ENCODE data around the gene GPRASP2. TPM values are rescaled to one million over a fixed set of nuclear protein-coding genes. Genes with fewer than 3 reads are reported as not detected.
"Not testable (repeated sequence)": the region's sequence is repeated elsewhere in the genome, so short reads cannot be mapped to it uniquely, and the experiment has no call there.

GPRASP2 gene
- total RNA-seq: under 1 TPM; 0.78 to 0.82 TPM
- 1.7 to 3.0 reads per million in 2 donors for total RNA-seq

- Mint-ChIP-seq H3K27me3 (peaks cover 15% of the 10 kb centered on the region), H3K36me3 (ENCODE audit: low read depth) (no peaks in the 10 kb centered on the region), H3K27ac (no peak within 1 kb of the TSS), H3K4me1 (peaks cover 17% of the 10 kb centered on the region), H3K4me3 (peak within 1 kb of the TSS; percentile 88)
- peak; percentile 48 for ATAC-seq
- H3K9me3 ChIP-seq (ENCODE audit: control insufficient read depth, low read length, poor library complexity, severe bottlenecking): no peaks in the 10 kb centered on the region
- peak in 1 of 3 donors; percentile 9 for DNase-seq
Observed at GRCh38 chrX:102712216-102712966, at the start of gene GPRASP2. GPRASP2 (plus strand) TSS chrX:102712448; CDS start chrX:102714870, 2,422 bp downstream.

- H3K27me3 Mint-ChIP-seq; H3K4me3 Mint-ChIP-seq; H3K9me3 ChIP-seq (ENCODE audit: control insufficient read depth, low read length, poor library complexity, severe bottlenecking); H3K36me3 Mint-ChIP-seq (ENCODE audit: low read depth); H3K4me1 Mint-ChIP-seq; DNase-seq; H3K27ac Mint-ChIP-seq; ATAC-seq: not testable (repeated sequence)
Observed at GRCh38 chrX:102663820-102664219, 48.4 kb upstream of the GPRASP2 start.

GRCh38 chrX:102667034-102667433 is 45.2 kb upstream of the GPRASP2 start:
- not testable (repeated sequence) for H3K9me3 ChIP-seq (ENCODE audit: control insufficient read depth, low read length, poor library complexity, severe bottlenecking); H3K27me3 Mint-ChIP-seq; H3K4me3 Mint-ChIP-seq; DNase-seq; H3K4me1 Mint-ChIP-seq; H3K36me3 Mint-ChIP-seq (ENCODE audit: low read depth); H3K27ac Mint-ChIP-seq; ATAC-seq

GRCh38 chrX:102669526-102669925 is 42.7 kb upstream of the GPRASP2 start:
- no peaks in the 10 kb centered on the region for H3K9me3 ChIP-seq (ENCODE audit: control insufficient read depth, low read length, poor library complexity, severe bottlenecking)
- no peak for DNase-seq
- no peak overlapping the region for H3K27ac Mint-ChIP-seq
- H3K36me3 Mint-ChIP-seq (ENCODE audit: low read depth): peaks cover 5% of the 10 kb centered on the region
- H3K27me3 Mint-ChIP-seq: no peaks in the 10 kb centered on the region
- no peak for ATAC-seq
- H3K4me3 Mint-ChIP-seq: no peak overlapping the region
- H3K4me1 Mint-ChIP-seq: no peaks in the 10 kb centered on the region

GRCh38 chrX:102672856-102673255 is 39.4 kb upstream of the GPRASP2 start:
- DNase-seq: no peak
- H3K36me3 Mint-ChIP-seq (ENCODE audit: low read depth): peaks cover 5% of the 10 kb centered on the region
- no peaks in the 10 kb centered on the region for H3K27me3 Mint-ChIP-seq
- peaks cover 3% of the 10 kb centered on the region for H3K4me1 Mint-ChIP-seq
- no peak for ATAC-seq
- H3K9me3 ChIP-seq (ENCODE audit: control insufficient read depth, low read length, poor library complexity, severe bottlenecking): no peaks in the 10 kb centered on the region
- H3K27ac Mint-ChIP-seq: no peak overlapping the region
- no peak overlapping the region for H3K4me3 Mint-ChIP-seq

- not testable (repeated sequence) for H3K27ac Mint-ChIP-seq; H3K4me1 Mint-ChIP-seq; H3K9me3 ChIP-seq (ENCODE audit: control insufficient read depth, low read length, poor library complexity, severe bottlenecking); DNase-seq; H3K27me3 Mint-ChIP-seq; ATAC-seq; H3K36me3 Mint-ChIP-seq (ENCODE audit: low read depth); H3K4me3 Mint-ChIP-seq
Observed at GRCh38 chrX:102677479-102677878, 34.8 kb upstream of the GPRASP2 start.

- H3K27me3 Mint-ChIP-seq: no peaks in the 10 kb centered on the region
- ATAC-seq: no peak
- peaks cover 4% of the 10 kb centered on the region for H3K4me1 Mint-ChIP-seq
- no peak overlapping the region for H3K4me3 Mint-ChIP-seq
- H3K36me3 Mint-ChIP-seq (ENCODE audit: low read depth): peaks cover 11% of the 10 kb centered on the region
- no peak overlapping the region for H3K27ac Mint-ChIP-seq
- no peaks in the 10 kb centered on the region for H3K9me3 ChIP-seq (ENCODE audit: control insufficient read depth, low read length, poor library complexity, severe bottlenecking)
- DNase-seq: no peak
Observed at GRCh38 chrX:102684772-102685520, 27.3 kb upstream of the GPRASP2 start.

- Mint-ChIP-seq H3K27me3 (no peaks in the 10 kb centered on the region), H3K4me1 (no peaks in the 10 kb centered on the region), H3K27ac (no peak overlapping the region), H3K4me3 (no peak overlapping the region), H3K36me3 (ENCODE audit: low read depth) (peaks cover 2% of the 10 kb centered on the region)
- no peaks in the 10 kb centered on the region for H3K9me3 ChIP-seq (ENCODE audit: control insufficient read depth, low read length, poor library complexity, severe bottlenecking)
- ATAC-seq (no peak), DNase-seq (no peak)
Observed at GRCh38 chrX:102694749-102695148, 17.5 kb upstream of the GPRASP2 start.

- no peak for DNase-seq
- no peaks in the 10 kb centered on the region for H3K36me3 Mint-ChIP-seq (ENCODE audit: low read depth)
- no peak overlapping the region for H3K27ac Mint-ChIP-seq
- no peak overlapping the region for H3K4me3 Mint-ChIP-seq
- no peaks in the 10 kb centered on the region for H3K4me1 Mint-ChIP-seq
- no peak for ATAC-seq
- H3K9me3 ChIP-seq (ENCODE audit: control insufficient read depth, low read length, poor library complexity, severe bottlenecking): no peaks in the 10 kb centered on the region
- no peaks in the 10 kb centered on the region for H3K27me3 Mint-ChIP-seq
Observed at GRCh38 chrX:102696306-102696705, 15.9 kb upstream of the GPRASP2 start.

- DNase-seq: no peak
- Mint-ChIP-seq H3K36me3 (ENCODE audit: low read depth) (no peaks in the 10 kb centered on the region), H3K4me3 (no peak overlapping the region), H3K27me3 (no peaks in the 10 kb centered on the region), H3K4me1 (no peaks in the 10 kb centered on the region), H3K27ac (no peak overlapping the region)
- no peaks in the 10 kb centered on the region for H3K9me3 ChIP-seq (ENCODE audit: control insufficient read depth, low read length, poor library complexity, severe bottlenecking)
- no peak for ATAC-seq
Observed at GRCh38 chrX:102697494-102697893, 14.8 kb upstream of the GPRASP2 start.

GRCh38 chrX:102708900-102709299 is 3.3 kb upstream of the GPRASP2 start:
- no peak for ATAC-seq

GRCh38 chrX:102711872-102712215 is 404 bp upstream of the GPRASP2 start:
- ATAC-seq: no peak
- Mint-ChIP-seq H3K36me3 (ENCODE audit: low read depth) (no peaks in the 10 kb centered on the region), H3K4me3 (peak overlapping the region; percentile 88), H3K27ac (no peak overlapping the region), H3K4me1 (peaks cover 17% of the 10 kb centered on the region), H3K27me3 (peaks cover 15% of the 10 kb centered on the region)
- no peaks in the 10 kb centered on the region for H3K9me3 ChIP-seq (ENCODE audit: control insufficient read depth, low read length, poor library complexity, severe bottlenecking)
- DNase-seq: no peak

More at GRCh38 chrX:102708900-102709299, 3.3 kb upstream of the GPRASP2 start:
- Mint-ChIP-seq H3K27ac (no peak overlapping the region), H3K36me3 (ENCODE audit: low read depth) (no peaks in the 10 kb centered on the region), H3K4me3 (no peak overlapping the region), H3K27me3 (peaks cover 15% of the 10 kb centered on the region), H3K4me1 (peaks cover 18% of the 10 kb centered on the region)
- DNase-seq: no peak
- no peaks in the 10 kb centered on the region for H3K9me3 ChIP-seq (ENCODE audit: control insufficient read depth, low read length, poor library complexity, severe bottlenecking)

GRCh38 chrX:102712981-102713625 is 855 bp downstream of the GPRASP2 start:
- peak; percentile 32 for ATAC-seq
- Mint-ChIP-seq H3K27me3 (peaks cover 15% of the 10 kb centered on the region), H3K27ac (no peak overlapping the region), H3K4me3 (peak overlapping the region; percentile 75), H3K36me3 (ENCODE audit: low read depth) (no peaks in the 10 kb centered on the region), H3K4me1 (peaks cover 17% of the 10 kb centered on the region)
- DNase-seq: no peak
- no peaks in the 10 kb centered on the region for H3K9me3 ChIP-seq (ENCODE audit: control insufficient read depth, low read length, poor library complexity, severe bottlenecking)

All from T-helper 17 cell (primary cell).